ENCODE data around the gene HNRNPC.
"Not testable (repeated sequence)": the region's sequence is repeated elsewhere in the genome, so short reads cannot be mapped to it uniquely, and the experiment has no call there.

The HNRNPC gene

DNA sequence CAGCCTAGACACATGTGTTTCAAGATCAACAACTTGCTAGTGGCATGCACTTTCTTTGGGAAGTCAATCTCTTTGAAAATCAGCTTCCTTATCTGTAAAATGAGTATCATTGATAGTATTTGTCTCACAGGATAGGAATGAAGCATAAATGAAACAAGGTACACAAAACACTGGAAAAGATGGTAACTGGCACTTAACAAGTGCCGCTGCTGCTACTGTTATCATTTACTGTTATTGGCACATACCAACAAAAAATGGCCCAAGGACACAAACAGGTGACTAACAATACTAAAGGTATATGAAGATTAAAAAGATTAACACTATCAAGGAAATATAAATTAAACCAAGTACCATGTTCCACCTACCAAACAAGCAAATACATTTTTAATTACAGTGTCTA, 20.9 kb downstream of the HNRNPC start:
- in situ Hi-C loops (cut with MboI; ENCODE audit: low sequenced_read_pairs): no loop called here

DNA sequence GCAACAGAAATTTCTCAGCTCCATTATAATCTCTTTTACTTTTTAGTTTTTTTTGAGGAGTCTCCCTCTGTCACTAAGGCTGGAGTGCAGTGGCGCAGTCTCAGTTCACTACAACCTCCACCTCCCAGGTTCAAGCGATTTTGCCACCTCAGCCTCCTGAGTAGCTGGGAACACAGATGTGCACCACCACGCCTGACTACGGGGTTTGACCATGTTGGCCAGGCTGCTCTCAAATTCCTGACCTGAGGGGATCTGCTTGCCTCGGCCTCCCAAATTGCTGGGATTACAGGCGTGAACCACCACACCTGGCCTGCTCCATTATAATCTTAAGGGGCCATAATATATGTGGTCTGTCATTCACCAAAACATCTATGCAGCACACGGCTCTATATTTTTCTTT, 23.4 kb downstream of the HNRNPC start:
- in situ Hi-C loops (cut with MboI; ENCODE audit: low sequenced_read_pairs): no loop called here

DNA sequence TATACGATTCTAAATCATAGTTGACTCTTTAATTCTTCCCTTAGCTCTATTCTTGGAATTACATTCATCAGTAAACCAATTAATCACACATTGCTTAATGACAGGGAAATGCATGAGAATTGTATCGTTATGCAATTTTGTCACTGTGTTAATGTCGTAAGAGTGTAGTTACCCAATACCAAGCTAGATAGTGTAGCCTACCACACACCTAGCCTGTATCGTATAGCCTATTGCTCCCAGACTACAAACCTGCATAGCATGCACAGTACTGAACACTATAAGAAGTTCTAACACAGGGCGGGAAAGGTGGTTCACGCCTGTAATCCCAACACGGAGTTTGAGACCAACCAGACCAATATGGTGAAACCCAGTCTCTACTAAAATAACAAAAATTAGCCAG, 24.7 kb downstream of the HNRNPC start:
- in situ Hi-C loops (cut with MboI; ENCODE audit: low sequenced_read_pairs): no loop called here

DNA sequence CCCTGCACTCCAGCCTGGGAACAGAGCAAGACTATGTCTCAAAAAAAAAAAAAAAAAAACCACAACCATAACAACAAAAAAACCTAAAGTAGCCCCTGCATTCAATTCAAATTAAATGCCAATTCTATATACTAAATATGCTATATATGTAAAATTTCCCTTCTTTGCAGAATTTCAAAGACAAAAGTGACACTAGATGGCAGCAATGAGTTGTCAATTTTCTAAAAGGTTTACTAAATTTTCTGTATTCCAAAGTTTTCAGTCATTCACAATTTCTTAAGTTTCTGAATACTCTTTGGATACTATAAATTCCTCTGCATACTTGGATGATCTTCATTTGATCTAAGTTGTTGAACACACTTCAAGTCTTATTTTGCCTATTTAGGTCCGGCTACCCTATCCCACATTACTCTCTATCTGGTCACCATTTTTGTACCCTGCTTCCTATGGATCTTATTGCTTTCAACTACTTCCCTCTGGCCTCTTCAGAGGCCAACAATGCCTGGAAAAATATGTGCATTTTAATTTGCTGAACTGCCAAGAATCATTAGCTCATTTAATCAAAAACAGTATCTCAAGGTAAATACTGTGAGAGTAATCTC, 27.9 kb downstream of the HNRNPC start:
- in situ Hi-C loops (cut with MboI; ENCODE audit: low sequenced_read_pairs): no loop called here

DNA sequence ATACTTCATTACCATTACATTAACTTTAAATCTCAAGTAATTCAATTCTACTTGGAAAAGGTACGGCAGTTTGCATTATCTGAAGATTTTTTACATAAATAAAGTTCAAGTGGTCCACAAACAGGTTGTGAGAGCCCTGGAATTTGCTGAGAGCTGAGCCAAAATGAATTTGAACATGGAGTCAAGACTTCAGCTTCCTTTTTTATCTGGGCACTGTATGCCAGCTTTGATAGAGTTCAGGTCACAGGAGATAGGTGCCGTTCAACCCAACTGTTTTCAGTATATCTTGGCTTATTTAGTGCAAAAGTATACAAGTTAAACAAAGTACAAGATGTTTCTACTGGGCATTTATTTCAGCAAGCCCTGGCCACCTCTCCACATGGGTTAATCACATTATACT, 28.8 kb downstream of the HNRNPC start:
- in situ Hi-C loops (cut with MboI; ENCODE audit: low sequenced_read_pairs): no loop called here

DNA sequence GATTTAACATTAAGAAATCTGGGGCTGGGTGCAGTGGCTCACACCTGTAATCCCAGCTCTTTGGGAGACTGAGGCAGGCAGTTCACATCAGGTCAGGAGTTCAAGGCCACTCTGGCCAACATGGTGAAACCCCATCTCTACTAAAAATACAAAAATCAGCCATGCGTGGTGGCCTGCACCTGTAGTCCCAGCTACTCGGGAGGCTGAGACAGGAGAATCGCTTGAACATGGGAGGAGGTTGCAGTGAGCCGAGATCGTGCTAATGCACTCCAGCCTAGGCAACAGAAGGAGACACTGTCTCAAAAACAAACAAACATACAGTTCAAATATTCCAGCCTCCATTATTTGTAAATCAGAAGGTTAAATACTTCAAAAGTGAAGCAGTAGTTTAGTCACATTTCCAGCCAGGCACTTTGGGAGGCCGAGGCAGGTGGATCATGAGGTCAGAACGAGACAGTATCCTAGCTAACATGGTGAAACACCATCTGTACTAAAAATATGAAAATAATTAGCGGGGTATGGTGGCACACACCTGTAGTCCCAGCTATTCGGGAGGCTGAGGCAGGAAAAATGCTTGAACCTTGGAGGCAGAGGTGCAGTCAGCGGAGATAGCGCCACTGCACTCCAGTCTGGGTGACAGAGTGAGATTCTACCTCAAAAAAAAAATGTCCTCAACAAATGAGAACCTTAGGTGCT, 30.3 kb downstream of the HNRNPC start:
- in situ Hi-C loops (cut with MboI; ENCODE audit: low sequenced_read_pairs): no loop called here

DNA sequence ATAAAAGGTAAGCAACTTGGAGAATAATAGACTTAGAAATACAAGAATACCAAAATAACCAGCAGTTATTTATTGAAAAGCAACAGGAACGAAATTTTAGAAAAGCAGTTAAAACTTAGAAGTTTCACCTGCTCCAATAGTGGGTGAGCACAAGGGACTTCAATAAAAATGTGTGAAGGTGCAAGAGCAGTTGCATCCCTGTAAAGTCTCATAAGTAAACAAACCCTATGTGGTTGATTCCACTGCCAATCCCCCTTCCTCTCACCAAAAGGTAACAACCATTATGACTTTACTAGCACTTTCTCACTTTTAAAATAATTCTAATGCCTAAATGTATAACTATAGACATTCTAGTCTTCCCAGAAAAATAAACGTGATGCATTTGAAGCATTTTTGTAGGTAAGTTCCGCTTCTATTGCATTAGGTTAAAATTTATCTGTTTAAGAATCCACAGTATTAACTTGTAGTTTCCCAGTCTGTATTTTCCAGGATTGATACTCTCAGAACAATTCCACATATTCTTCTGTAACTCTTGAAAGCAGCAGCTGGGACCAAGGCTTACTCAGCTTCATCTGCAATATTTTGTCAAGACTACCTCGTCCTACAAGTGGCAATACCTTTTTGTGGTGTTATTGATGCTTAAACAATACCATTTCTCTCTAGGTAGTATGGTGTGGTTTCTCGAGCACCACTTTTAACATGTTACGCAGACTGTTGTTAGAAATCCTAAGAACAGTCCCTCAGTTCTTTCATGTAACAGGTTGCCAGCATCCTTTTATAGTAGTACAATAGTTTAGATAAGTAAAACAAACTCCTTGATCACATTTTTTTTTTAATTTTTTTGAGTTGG, 32.1 kb downstream of the HNRNPC start:
- in situ Hi-C loops (cut with MboI; ENCODE audit: low sequenced_read_pairs): no loop called here

DNA sequence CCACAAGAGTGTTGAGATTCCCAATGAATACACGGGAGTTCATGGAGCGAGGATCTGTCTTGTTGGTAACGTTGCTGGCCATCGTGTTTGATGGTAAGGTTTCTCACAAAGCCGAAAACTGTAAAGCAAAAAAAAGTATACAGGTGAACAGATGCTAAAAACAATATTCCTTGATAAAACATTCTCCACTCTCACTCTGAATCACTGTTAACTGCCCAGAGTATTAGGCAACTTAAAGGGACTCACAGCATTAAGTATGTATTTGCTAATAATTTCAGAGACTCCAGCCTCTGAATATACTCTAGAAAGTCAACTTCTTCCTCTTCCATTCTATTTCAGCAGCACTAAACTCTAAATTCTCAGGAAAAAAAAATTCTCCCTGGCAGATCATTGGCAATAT, 35.1 kb downstream of the HNRNPC start:
- in situ Hi-C loops (cut with MboI; ENCODE audit: low sequenced_read_pairs): no loop called here

DNA sequence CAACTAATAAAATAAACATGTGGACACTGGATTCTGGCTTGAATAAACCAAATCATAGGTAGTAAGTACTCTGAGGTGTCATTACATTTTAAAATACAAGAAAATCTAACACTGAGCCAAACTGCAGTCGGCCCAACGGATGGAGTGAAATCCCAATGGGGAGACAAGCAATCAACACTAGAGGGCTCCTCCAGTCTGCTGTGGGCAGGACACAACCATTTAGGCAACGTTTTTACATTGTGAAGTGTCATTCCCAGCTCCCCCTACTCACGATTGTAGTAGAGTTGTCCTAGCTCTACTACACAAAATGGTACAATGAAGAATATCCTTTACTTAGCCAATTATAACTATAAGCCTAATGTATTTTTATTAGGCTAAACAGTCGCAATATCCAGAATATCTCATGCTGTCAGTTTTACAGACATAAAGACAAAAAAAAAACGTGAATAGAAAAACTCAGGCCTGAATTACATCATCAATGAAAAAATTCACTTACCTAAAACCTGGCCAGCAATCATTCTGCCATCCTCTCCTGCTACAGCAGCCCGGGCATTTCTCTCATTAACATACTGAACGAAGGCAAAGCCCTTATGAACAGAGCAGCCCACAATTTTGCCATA, 35.7 kb downstream of the HNRNPC start:
- in situ Hi-C loops (cut with MboI; ENCODE audit: low sequenced_read_pairs): no loop called here

DNA sequence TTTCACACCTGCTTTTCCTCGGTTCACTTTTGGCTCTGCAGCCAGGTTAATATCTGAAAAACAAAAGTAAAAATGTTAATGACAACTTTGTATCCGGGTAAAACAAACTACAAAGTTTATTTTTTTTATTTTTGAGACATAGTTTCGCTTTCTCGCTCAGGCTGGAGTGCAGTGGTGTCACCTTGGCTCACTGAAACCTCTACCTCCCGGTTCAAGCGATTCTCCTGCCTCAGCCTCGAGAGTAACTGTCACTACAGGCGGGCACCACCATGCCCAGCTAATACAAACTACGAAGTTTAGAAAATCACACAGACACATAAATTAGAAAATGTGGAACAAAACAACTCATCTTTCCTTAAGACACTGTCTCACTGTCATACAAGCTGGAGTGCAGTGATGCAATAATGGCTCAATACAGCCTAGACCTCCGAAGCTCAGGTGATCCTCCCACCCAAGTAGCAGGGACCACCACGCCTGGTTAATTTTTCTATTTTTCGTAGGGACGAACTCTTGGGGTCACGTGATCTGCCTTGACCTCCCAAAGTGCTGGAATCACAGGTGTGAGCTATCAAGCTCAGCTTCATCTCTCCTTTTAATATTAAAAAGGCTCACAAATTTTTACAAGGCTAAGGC, 38.1 kb downstream of the HNRNPC start:
- in situ Hi-C loops (cut with MboI; ENCODE audit: low sequenced_read_pairs): no loop called here

DNA sequence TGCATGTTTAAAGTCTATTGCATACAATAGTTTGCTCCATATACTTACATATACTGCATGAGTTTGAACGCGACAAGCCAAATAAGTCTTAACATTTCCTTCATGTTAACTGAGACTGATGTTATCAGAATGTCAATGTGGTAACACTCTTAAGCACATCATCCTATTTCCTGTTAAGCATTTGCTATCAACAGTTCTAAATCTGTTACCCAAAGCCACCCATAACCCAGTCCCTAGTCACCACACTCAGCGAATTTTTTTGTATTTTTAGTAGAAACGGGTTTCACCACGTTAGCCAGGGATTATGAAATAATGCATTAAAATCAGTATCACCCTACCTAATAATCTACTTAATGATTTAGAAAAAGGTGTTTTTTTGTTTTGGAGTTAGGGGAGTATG, 39.4 kb downstream of the HNRNPC start:
- in situ Hi-C loops (cut with MboI; ENCODE audit: low sequenced_read_pairs): no loop called here

DNA sequence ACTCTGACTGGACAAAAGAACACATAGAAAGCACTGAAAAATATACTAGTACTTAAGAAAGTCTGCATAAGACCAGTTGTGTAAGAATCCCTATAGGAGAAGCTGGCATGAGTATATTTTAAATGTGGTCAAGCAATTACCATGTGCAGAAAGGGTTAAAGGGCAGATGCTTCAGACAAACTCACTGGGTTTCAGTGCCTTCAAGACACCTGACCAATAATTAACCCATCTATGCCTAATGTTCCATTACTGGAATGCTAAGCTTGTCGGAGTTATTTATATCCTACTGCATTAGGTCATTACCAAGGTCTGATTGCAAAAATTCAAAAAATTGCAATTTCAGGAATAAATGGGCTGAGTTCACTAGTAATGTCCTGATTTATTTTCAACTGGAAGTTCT, 41.3 kb downstream of the HNRNPC start:
- in situ Hi-C loops (cut with MboI; ENCODE audit: low sequenced_read_pairs): no loop called here

DNA sequence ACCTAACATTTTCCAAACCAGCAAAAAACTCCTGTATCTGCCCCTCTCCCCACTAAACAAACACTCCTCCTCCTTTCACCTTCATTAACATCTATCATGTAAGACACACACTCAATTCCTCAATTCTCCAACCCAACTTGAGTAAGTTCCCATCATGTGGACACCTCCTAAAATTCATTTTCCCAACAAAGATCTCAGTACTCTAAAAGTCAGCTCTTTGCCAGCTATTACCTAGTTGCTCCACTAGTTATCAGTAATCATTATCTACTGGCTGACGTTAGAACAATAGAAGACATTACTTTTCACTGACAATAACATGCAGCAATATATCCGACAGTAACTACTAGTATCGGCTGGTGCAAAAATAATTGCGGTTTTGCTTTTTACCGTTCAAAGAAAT, 42.1 kb downstream of the HNRNPC start:
- in situ Hi-C loops (cut with MboI; ENCODE audit: low sequenced_read_pairs): no loop called here

DNA sequence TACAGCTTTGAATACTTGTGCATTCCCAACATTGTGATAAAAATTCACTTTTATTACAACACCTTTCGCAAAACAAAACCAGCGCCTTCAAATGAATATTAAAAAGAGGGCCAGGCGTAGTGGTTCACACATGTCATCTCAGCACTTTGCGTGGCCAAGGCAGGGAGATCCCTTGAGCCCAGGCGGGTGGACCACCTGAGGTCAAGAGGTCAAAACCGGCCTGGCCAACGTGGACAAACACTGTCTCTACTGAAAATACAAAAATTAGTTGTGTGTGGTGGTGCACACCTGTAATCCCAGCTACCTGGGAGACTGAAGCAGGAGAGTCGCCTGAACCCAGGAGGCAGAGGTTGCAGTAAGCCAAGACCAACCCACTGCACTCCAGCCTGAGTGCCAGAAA, 42.8 kb downstream of the HNRNPC start:
- in situ Hi-C loops (cut with MboI; ENCODE audit: low sequenced_read_pairs): no loop called here

DNA sequence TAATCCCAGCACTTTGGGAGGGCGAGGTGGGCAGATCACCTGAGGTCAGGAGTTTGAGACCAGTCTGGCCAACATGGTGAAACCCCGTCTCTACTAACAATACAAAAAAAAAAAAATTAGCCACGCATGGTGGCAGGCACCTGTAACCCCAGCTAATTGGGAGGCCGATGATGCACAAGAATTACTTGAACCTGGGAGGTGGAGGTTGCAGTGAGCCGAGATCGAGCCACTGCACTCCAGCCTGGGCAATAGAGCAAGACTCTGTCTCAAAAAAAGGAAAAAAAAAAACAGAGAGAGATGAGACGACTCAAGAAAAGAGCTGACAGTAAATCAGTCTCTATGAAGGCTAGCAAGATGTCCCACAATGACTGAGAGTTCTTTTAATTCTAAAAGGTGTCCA, 44.1 kb downstream of the HNRNPC start:
- in situ Hi-C loops (cut with MboI; ENCODE audit: low sequenced_read_pairs): not testable (repeated sequence)

DNA sequence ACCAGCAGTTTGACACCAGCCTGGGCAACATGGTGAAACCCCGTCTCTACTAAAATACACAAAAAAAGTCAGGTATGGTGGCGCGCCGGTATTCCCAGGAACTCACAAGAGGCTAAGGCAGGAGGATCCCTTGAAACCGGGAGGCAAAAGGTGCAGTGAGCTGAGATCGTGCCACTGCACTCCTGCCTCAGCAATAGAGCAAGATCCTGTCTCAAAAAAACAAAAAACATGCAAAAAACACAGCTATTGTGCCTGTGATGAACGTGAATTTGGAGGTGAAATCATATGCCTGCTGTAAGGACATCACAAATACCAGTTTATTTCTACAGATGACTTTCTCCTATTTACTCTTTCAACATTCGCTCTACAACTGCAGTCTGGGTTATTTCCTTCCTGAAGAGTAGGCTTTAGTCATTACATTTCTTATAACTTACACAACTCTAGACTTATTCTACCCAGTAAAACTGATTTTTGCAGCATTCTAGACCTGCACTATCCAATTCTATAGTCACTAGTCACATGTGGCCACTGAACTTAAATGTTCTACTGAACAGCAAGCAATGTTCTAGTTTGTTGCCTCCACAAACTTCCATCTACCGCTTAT, 48.3 kb downstream of the HNRNPC start:
- in situ Hi-C loops (cut with MboI; ENCODE audit: low sequenced_read_pairs): no loop called here

DNA sequence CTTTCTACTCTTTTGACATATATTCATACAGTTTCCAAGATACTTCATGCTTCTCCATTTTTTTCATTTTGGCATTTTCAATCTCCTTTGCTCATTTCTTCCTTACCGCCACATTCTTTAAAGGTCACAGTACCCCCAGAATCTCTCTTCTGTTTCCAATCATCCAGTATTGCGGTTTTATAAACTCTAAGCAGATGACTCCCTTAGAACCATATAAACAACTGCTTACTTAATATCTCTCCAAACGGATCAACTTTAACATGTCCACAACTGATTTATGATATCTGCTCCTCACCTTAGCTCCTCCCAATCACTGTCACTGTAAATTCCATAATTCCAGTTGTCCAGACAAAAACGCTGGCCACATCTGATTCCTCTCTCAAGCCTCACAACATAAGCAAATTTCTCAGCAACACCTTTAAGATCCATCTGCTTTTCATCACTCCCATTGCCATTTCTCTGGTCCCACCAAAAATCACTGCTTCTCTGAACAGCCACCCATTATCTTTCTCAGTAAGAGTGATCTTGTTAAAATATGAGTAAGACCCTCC, 49.6 kb downstream of the HNRNPC start:
- in situ Hi-C loops (cut with MboI; ENCODE audit: low sequenced_read_pairs): no loop called here

DNA sequence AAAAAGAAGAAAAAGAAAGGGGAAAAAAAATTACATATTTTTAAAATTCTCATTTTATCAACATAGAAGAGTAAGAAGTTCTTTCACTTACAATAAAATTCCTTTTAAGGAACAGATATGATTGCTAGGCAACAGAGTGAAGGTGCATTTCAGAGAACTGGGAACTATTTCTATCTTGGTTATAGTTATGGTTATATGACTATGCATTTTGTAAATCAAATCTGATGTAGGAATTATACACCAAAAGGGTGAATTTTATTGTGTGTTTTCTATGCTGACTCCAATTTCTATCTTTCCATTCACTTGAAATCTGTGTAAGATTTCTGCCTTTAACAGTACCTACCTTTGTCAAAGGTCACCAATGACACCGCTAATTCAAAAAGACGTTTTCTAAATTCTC, 50.1 kb downstream of the HNRNPC start:
- in situ Hi-C loops (cut with MboI; ENCODE audit: low sequenced_read_pairs): no loop called here

DNA sequence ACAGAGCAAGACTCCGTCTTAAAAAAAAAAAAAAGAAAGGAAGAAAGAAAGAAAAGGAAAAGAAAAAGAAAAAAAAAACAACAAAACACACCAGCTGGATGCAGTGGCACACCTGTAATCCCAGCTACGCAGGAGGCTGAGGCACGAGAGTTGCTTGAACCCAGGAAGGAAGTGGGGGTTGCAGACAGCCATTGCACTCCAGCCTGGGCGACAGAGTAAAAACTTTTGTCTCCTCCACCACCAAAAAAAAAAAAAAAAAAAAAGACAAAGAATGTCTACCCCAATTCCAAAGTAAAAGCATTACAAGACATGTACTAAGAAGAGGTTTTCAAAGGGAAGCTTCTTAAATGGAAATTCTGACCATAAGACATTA, 53.4 kb downstream of the HNRNPC start:
- in situ Hi-C loops (cut with MboI; ENCODE audit: low sequenced_read_pairs): no loop called here

DNA sequence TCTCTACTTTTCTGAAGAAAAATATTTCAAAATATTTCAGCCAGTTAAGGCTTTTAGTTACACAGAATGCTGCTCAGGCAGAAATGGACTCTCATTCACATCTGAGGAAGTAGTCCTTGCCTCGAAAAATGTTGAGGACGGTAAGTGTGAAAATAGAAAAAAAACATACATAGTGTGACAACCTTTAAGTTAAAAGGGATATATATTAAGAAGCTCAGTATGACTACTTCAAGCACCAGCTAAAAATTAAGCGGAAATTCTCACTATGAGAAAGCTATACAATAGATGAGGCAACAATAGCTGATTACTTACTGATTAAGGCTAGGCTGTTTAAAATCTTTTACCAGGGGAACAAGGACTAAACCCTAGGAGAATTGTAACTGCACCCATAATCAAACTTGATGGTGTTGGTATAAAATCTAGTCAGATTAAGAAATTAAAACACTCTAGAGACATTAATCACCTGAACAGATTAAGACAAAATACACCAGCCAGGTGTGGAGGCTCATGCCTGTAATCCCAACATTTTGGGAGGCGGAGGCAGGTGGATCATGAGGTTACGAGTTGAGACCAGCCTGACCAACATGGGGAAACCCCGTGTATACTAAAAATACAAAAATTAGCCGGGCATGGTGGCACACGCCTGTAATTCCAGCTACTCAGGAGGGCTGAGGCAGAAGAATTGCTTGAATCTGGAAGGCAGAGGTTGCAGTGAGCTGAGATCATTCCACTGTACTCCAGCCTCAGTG, 53.9 kb downstream of the HNRNPC start:
- in situ Hi-C loops (cut with MboI; ENCODE audit: low sequenced_read_pairs): no loop called here

All from HL-60/S4 treated with retinoic acid at 250 ng/mL for 4 days and 3 days (cell line).